OCI-LY1 (cell line): Measurements from ENCODE around the gene CHST12.

Experiments
- EZH2 ChIP-seq: fragments of 200-600 bp; sonication (generic), shearing (Covaris generic); IDR thresholded peaks from 2 replicates; pipeline ENCODE4 v1.8.0; 2017; ENCODE audit warnings: borderline replicate concordance, mixed run types, mild to moderate bottlenecking, antibody characterized with exemption, low read length, moderate library complexity, mixed read lengths
- TF ChIP-seq, protein P1 (sequence below): fragments of 200-600 bp; sonication (generic), shearing (Covaris generic); IDR thresholded peaks from 2 replicates; pipeline ENCODE4 v1.5.1; 2017; ENCODE audit warnings: mild to moderate bottlenecking, antibody characterized with exemption, low read length, moderate library complexity, mixed read lengths

DNA sequence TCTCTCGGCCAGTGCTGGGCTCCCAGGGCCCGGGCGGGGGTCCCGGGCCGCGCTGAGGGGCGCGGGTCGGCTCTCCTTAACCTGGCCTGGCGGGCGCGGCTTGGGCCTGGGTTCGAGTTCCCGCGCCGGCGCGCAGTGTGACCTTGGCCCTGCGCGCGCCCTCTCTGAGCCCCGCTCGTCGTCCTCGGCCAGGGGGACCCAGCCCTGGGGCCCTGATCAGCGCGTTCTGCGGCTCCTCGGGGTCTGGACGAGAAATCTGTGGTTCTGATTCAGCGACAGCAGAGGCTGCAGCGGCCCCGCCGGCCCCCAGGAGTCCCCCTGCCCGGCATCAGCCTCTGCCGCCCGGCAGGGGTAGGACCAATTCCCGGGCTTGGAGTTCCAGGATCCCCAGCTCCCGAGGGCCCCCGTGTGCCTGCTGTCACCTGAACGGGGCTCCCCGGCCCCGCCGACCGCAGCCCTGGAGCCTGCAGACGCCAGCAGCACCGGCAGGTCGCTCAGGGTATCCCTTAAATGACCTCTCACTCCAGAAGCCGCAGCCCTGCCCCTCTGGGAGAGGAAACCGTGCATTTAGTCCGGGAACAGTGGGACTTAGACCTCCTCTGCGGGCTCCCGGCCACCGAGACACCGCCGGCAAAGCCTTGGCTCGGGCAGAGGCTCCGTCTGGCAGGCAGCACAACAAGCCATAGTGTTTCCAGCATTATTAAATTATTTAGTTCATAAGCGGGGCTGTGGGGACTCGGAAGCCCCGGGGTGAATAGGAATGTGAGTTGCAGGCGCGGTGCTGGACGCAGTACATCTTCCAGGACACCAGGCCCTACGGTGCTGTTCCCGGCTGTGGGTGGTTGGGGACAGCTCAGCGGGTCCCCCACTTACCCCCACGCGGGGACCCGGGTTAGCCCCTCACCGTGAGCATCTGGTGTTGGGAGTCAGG is 572 bp downstream of the CHST12 start:
- TF ChIP-seq, protein P1, sequence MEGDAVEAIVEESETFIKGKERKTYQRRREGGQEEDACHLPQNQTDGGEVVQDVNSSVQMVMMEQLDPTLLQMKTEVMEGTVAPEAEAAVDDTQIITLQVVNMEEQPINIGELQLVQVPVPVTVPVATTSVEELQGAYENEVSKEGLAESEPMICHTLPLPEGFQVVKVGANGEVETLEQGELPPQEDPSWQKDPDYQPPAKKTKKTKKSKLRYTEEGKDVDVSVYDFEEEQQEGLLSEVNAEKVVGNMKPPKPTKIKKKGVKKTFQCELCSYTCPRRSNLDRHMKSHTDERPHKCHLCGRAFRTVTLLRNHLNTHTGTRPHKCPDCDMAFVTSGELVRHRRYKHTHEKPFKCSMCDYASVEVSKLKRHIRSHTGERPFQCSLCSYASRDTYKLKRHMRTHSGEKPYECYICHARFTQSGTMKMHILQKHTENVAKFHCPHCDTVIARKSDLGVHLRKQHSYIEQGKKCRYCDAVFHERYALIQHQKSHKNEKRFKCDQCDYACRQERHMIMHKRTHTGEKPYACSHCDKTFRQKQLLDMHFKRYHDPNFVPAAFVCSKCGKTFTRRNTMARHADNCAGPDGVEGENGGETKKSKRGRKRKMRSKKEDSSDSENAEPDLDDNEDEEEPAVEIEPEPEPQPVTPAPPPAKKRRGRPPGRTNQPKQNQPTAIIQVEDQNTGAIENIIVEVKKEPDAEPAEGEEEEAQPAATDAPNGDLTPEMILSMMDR = no peak
- TF ChIP-seq EZH2 = no peak
